Mesenchymal stem cell (in vitro differentiated cells and primary cell): ENCODE measurements around the gene ZFP82.
A peak's percentile ranks its signal among the peaks of the same experiment; 100 is the strongest.

Experiments
- DNase-seq: peaks from one replicate; pipeline ENCODE4 v3.0.0-alpha.2; 2013
- H2AFZ ChIP-seq: one replicate; pipeline ENCODE4 v1.6.1; 2013; ENCODE audit warnings: low read depth, mild to moderate bottlenecking, control low read depth, inconsistent platforms, low read length, moderate library complexity
- H2AK5ac ChIP-seq: 2 replicates; pipeline ENCODE4 v1.6.1; 2013; ENCODE audit warnings: low read length, moderate library complexity, mild to moderate bottlenecking, inconsistent platforms; ENCODE audit not compliant: severe bottlenecking
- H2BK120ac ChIP-seq: one replicate; pipeline ENCODE4 v1.6.1; 2013; ENCODE audit warnings: low read depth, mild to moderate bottlenecking, inconsistent platforms, low read length, moderate library complexity
- H2BK12ac ChIP-seq, 2 experiments: one replicate each; pipeline ENCODE4 v1.6.1; 2013; ENCODE audit warnings: inconsistent platforms in 2 of 2, low read length in 2 of 2, mild to moderate bottlenecking in 2 of 2, moderate library complexity in 2 of 2, control low read depth in 1 of 2
- H2BK15ac ChIP-seq: one replicate; pipeline ENCODE4 v1.6.1; 2013; ENCODE audit warnings: mild to moderate bottlenecking, low read depth, inconsistent platforms; ENCODE audit not compliant: poor library complexity, severe bottlenecking
- H2BK5ac ChIP-seq: 2 replicates; pipeline ENCODE4 v1.6.1; 2013; ENCODE audit warnings: low read depth, mild to moderate bottlenecking, low read length, control low read depth, inconsistent platforms; ENCODE audit not compliant: poor library complexity, severe bottlenecking
- H3K14ac ChIP-seq, 2 experiments: one replicate each; pipeline ENCODE4 v1.6.1; 2013; ENCODE audit warnings: inconsistent platforms in 2 of 2, low read length in 2 of 2, control low read depth in 1 of 2, mild to moderate bottlenecking in 1 of 2, moderate library complexity in 1 of 2
- H3K18ac ChIP-seq, 2 experiments: one replicate each; pipeline ENCODE4 v1.6.1; 2013; ENCODE audit warnings: inconsistent platforms in 2 of 2, low read length in 2 of 2, control low read depth in 1 of 2, low read depth in 1 of 2, mild to moderate bottlenecking in 1 of 2
- H3K23ac ChIP-seq, 2 experiments: one replicate each; pipeline ENCODE4 v1.6.1; 2013; ENCODE audit warnings: inconsistent platforms in 2 of 2, low read length in 2 of 2, mild to moderate bottlenecking in 2 of 2, moderate library complexity in 2 of 2, control low read depth in 1 of 2
- H3K27ac ChIP-seq: 2 replicates; pipeline ENCODE4 v1.5.1; 2013; ENCODE audit warnings: mild to moderate bottlenecking, moderate library complexity, low read length, control low read depth, inconsistent platforms; ENCODE audit not compliant: poor library complexity, severe bottlenecking
- H3K27me3 ChIP-seq, 2 experiments: 2 replicates each; pipeline versions ENCODE4 v1.6.1 to v1.7.0; 2013; ENCODE audit warnings: low read length in 2 of 2, mild to moderate bottlenecking in 2 of 2, moderate library complexity in 2 of 2, control low read depth in 1 of 2, inconsistent platforms in 1 of 2; ENCODE audit not compliant: control insufficient read depth in 1 of 2, insufficient read depth in 1 of 2
- H3K36me3 ChIP-seq, 2 experiments: 2 replicates each; pipeline versions ENCODE4 v1.6.1 to v1.7.0; 2013; ENCODE audit warnings: low read length in 2 of 2, control low read depth in 1 of 2, inconsistent platforms in 1 of 2, low read depth in 1 of 2, mild to moderate bottlenecking in 1 of 2; ENCODE audit not compliant: insufficient read depth in 2 of 2, control insufficient read depth in 1 of 2
- H3K4ac ChIP-seq, 2 experiments: one replicate each; pipeline ENCODE4 v1.6.1; 2013; ENCODE audit warnings: inconsistent platforms in 2 of 2, low read length in 2 of 2, mild to moderate bottlenecking in 2 of 2, moderate library complexity in 2 of 2, control low read depth in 1 of 2, low read depth in 1 of 2
- H3K4me1 ChIP-seq: 2 replicates; pipeline ENCODE4 v1.6.1; 2013; ENCODE audit warnings: low read depth, low read length, control low read depth; ENCODE audit not compliant: control insufficient read depth, insufficient read depth
- H3K4me2 ChIP-seq: 2 replicates; pipeline ENCODE4 v1.6.1; 2013; ENCODE audit warnings: low read length, mild to moderate bottlenecking, inconsistent platforms; ENCODE audit not compliant: poor library complexity, severe bottlenecking
- H3K4me3 ChIP-seq, 2 experiments: 2 replicates each; pipeline versions ENCODE4 v1.5.1 to v1.7.0; 2013; ENCODE audit warnings: low read length in 2 of 2, mild to moderate bottlenecking in 2 of 2, control low read depth in 1 of 2, low read depth in 1 of 2; ENCODE audit not compliant: insufficient read depth in 1 of 2
- H3K79me1 ChIP-seq: replicated peaks from 2 replicates; pipeline ENCODE4 v1.6.1; 2013; ENCODE audit warnings: mild to moderate bottlenecking, control low read depth, low read length, inconsistent platforms; ENCODE audit not compliant: poor library complexity, severe bottlenecking
- H3K9ac ChIP-seq: 2 replicates; pipeline ENCODE4 v1.7.0; 2013; ENCODE audit warnings: mild to moderate bottlenecking, low read length, moderate library complexity
- H3K9me3 ChIP-seq: 2 replicates; pipeline ENCODE4 v1.7.0; 2013; ENCODE audit warnings: mild to moderate bottlenecking, low read length; ENCODE audit not compliant: control insufficient read depth
- H4K8ac ChIP-seq: one replicate; pipeline ENCODE4 v1.6.1; 2013; ENCODE audit warnings: inconsistent platforms, mild to moderate bottlenecking, low read length, moderate library complexity
- H4K91ac ChIP-seq: one replicate; pipeline ENCODE4 v1.6.1; 2013; ENCODE audit warnings: mild to moderate bottlenecking, low read length, inconsistent platforms
- WGBS: methylation state at CpG from one replicate; pipeline ENCODE4 v1.1.7; 2013; ENCODE audit warnings: mixed read lengths; 5-methylcytosine and 5-hydroxymethylcytosine counted together

The ZFP82 gene

GRCh38 chr19:36441339-36441738, 22.9 kb upstream of the ZFP82 start:
- Histone ChIP-seq H3K79me1 (no peaks in the 10 kb centered on the region), H3K4me2 (no peak overlapping the region), H4K91ac (no peak overlapping the region), H3K4me1 (no peaks in the 10 kb centered on the region), H3K9me3 (peaks cover 62% of the 10 kb centered on the region), H2AFZ (no peak overlapping the region), H3K23ac (no peak overlapping the region), H3K18ac (no peak overlapping the region), H3K9ac (no peak overlapping the region), H3K4ac (no peak overlapping the region), H4K8ac (no peak overlapping the region), H2BK12ac (no peak overlapping the region), H3K4me3 (no peak overlapping the region), H3K14ac (no peak overlapping the region), H2BK120ac (no peak overlapping the region), H2AK5ac (no peak overlapping the region), H3K27ac (no peak overlapping the region), H2BK15ac (no peak overlapping the region), H2BK5ac (no peak overlapping the region), H3K36me3 (no peaks in the 10 kb centered on the region), H3K27me3 (no peaks in the 10 kb centered on the region)
- no peak for DNase-seq
- 80% methylated on average over 1 of the region's 1 CpG for WGBS

GRCh38 chr19:36436531-36436930, 18.1 kb upstream of the ZFP82 start:
- Histone ChIP-seq H2BK12ac (no peak overlapping the region), H3K4me3 (no peak overlapping the region), H3K9me3 (peaks cover 42% of the 10 kb centered on the region), H3K4me2 (no peak overlapping the region), H3K23ac (no peak overlapping the region), H3K18ac (no peak overlapping the region), H3K4ac (no peak overlapping the region), H3K4me1 (no peaks in the 10 kb centered on the region), H3K9ac (no peak overlapping the region), H3K14ac (no peak overlapping the region), H3K36me3 (no peaks in the 10 kb centered on the region), H3K27me3 (no peaks in the 10 kb centered on the region), H3K27ac (no peak overlapping the region), H4K91ac (no peak overlapping the region), H3K79me1 (no peaks in the 10 kb centered on the region), H2BK5ac (no peak overlapping the region), H2BK15ac (no peak overlapping the region), H2AFZ (no peak overlapping the region), H4K8ac (no peak overlapping the region), H2AK5ac (no peak overlapping the region), H2BK120ac (no peak overlapping the region)
- WGBS: 67% methylated on average over 1 of the region's 2 CpGs
- no peak for DNase-seq

GRCh38 chr19:36423925-36424324, 5.5 kb upstream of the ZFP82 start:
- no peak overlapping the region for H2AFZ ChIP-seq
- H3K18ac ChIP-seq: no peak overlapping the region
- no peak overlapping the region for H3K27ac ChIP-seq
- no peak overlapping the region for H3K9ac ChIP-seq
- H2BK15ac ChIP-seq: no peak overlapping the region
- H2BK5ac ChIP-seq: no peak overlapping the region
- no peak overlapping the region for H3K23ac ChIP-seq
- no peaks in the 10 kb centered on the region for H3K79me1 ChIP-seq
- no peak overlapping the region for H2BK120ac ChIP-seq
- H3K4me3 ChIP-seq: no peak overlapping the region
- no peak overlapping the region for H3K4ac ChIP-seq
- no peak overlapping the region for H3K4me2 ChIP-seq
- no peak overlapping the region for H2AK5ac ChIP-seq
- H4K91ac ChIP-seq: no peak overlapping the region
- peaks cover 6% of the 10 kb centered on the region for H3K4me1 ChIP-seq
- peaks cover 0 to 6% of the 10 kb centered on the region in 2 experiments for H3K27me3 ChIP-seq
- no peaks in the 10 kb centered on the region for H3K36me3 ChIP-seq
- H3K14ac ChIP-seq: no peak overlapping the region
- no peak for DNase-seq
- H4K8ac ChIP-seq: no peak overlapping the region
- 90% methylated on average over 2 of the region's 4 CpGs for WGBS
- peaks cover 29% of the 10 kb centered on the region for H3K9me3 ChIP-seq
- H2BK12ac ChIP-seq: no peak overlapping the region

GRCh38 chr19:36421749-36422481, 3.5 kb upstream of the ZFP82 start:
- peaks cover 11% of the 10 kb centered on the region for H3K4me1 ChIP-seq
- H3K14ac ChIP-seq: no peak overlapping the region
- no peak overlapping the region for H2AK5ac ChIP-seq
- peaks cover 7% of the 10 kb centered on the region for H3K79me1 ChIP-seq
- peak overlapping the region; percentile 79 for H3K9ac ChIP-seq
- peak overlapping the region in 1 of 2 experiments; percentile 9 for H3K18ac ChIP-seq
- peaks cover 0 to 6% of the 10 kb centered on the region in 2 experiments for H3K27me3 ChIP-seq
- peak overlapping the region; percentile 38 to 75 for H3K4me3 ChIP-seq
- H3K36me3 ChIP-seq: no peaks in the 10 kb centered on the region
- 31% methylated on average over 23 of the region's 33 CpGs for WGBS
- H2BK15ac ChIP-seq: no peak overlapping the region
- no peak overlapping the region for H3K4ac ChIP-seq
- no peak overlapping the region for H2BK5ac ChIP-seq
- peaks cover 28% of the 10 kb centered on the region for H3K9me3 ChIP-seq
- peak overlapping the region; percentile 66 for H4K8ac ChIP-seq
- peak overlapping the region; percentile 80 for H2AFZ ChIP-seq
- H2BK12ac ChIP-seq: no peak overlapping the region
- no peak overlapping the region for H3K4me2 ChIP-seq
- peak overlapping the region; percentile 18 for H4K91ac ChIP-seq
- H3K23ac ChIP-seq: no peak overlapping the region
- H2BK120ac ChIP-seq: no peak overlapping the region
- DNase-seq: no peak
- no peak overlapping the region for H3K27ac ChIP-seq
